ENCODE results near the gene BTBD9.

DNA sequence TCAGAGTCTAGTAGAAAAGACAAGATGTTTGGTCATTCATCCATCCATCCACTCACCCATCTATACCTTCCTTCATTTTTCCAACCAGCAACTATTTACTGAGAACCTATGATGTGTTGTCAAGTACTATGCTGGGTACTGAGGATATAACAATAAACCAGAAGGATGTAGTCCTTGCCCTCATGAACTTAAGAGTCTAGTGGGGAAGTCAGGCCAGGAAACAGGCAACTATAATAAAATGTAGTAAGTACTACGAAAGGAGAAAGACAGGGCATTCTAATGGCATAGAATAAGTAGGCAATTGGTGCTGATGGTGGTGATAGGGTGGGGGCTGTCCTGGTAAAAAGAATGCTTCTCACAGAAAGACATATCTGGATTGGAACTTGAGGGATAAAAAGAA, 245.7 kb downstream of the BTBD9 start:
- TF ChIP-seq, protein P1, sequence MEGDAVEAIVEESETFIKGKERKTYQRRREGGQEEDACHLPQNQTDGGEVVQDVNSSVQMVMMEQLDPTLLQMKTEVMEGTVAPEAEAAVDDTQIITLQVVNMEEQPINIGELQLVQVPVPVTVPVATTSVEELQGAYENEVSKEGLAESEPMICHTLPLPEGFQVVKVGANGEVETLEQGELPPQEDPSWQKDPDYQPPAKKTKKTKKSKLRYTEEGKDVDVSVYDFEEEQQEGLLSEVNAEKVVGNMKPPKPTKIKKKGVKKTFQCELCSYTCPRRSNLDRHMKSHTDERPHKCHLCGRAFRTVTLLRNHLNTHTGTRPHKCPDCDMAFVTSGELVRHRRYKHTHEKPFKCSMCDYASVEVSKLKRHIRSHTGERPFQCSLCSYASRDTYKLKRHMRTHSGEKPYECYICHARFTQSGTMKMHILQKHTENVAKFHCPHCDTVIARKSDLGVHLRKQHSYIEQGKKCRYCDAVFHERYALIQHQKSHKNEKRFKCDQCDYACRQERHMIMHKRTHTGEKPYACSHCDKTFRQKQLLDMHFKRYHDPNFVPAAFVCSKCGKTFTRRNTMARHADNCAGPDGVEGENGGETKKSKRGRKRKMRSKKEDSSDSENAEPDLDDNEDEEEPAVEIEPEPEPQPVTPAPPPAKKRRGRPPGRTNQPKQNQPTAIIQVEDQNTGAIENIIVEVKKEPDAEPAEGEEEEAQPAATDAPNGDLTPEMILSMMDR (IDR thresholded peaks at IDR 0.05; ENCODE audit: low read depth, low read length, poor library complexity, severe bottlenecking), result no peak
- no peak for TF ChIP-seq EZH2phosphoT487 (IDR thresholded peaks at IDR 0.05; ENCODE audit: borderline replicate concordance, low read length)

All from DOHH2 (cell line).